Amniotic epithelial cell (primary cell): ENCODE data around the gene ANKAR.
"Not testable (repeated sequence)": the region's sequence is repeated elsewhere in the genome, so short reads cannot be mapped to it uniquely, and the experiment has no call there.

Source experiments
- DNase-seq: peaks from one replicate; pipeline ENCODE4 v3.0.0-alpha.2; 2010; ENCODE audit warnings: low read depth

ANKAR gene, protein sequence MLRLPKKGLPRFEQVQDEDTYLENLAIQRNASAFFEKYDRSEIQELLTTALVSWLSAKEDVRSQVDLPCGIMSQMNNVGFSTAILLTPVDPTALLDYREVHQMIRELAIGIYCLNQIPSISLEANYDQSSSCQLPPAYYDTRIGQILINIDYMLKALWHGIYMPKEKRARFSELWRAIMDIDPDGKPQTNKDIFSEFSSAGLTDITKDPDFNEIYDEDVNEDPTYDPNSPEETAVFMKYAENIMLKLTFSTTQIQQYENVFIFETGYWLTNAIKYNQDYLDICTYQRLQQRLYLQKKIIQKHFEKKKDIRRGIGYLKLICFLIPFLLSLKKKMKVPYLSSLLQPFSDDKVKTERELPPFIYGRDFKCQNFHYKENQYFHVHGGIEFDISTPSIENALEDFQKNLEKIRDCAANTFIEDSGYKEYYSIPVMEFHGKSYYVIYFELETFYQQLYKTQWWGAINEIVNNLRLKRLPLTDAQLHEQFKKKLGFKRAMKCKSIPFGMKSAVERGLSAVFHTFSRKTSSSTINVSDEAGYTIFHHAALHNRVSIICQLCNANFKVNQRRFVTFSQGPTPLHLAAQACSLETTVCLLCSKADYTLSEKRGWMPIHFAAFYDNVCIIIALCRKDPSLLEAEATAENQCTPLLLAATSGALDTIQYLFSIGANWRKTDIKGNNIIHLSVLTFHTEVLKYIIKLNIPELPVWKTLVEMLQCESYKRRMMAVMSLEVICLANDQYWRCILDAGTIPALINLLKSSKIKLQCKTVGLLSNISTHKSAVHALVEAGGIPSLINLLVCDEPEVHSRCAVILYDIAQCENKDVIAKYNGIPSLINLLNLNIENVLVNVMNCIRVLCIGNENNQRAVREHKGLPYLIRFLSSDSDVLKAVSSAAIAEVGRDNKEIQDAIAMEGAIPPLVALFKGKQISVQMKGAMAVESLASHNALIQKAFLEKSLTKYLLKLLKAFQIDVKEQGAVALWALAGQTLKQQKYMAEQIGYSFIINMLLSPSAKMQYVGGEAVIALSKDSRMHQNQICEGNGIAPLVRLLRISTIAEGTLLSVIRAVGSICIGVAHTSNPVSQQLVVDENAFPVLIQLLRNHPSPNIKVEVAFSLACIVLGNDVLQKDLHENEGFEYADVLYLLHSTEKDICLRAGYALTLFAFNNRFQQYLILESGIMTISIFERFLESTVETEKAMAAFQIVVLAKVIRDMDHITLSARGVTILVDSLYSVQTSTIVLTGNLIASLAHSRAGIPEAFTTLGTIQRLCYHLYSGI (N-terminal part only)

DNA sequence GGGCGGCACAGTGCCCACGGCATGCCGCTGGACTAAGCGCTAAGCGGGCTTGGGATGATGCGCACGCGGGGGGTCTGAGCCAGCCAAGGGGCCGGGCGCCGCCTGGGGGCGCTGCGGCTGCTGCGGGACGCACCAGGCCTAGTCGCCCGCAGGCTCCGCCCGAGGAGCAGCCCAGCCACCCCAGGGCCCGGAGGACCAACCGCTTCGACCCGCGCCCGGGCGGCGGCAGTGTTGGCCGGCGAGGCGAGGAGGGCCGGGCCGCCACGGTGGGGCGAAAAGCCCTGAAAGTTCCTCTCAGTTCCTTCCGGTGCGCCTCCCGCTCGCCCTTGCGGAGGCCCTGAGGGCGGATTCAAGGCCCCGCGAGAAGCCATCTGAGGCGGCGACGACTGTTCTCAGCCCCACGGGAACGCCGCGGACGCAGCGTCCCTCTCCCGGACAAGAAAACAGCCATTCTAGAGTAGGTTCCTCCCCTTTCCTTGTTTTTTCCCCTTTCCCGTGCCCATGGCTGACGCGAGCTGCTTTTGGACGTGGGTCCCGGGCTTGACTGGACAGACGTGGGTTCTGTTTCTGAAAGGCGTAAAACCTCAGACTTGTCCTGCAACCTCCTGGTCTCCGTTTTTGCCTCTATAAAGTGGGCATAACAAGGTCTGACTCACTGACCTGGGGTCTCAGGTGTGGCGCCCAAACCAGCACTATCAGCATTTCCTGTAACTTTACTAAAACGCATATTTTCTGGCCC lies at the start of gene ANKAR:
Gene ANKAR, plus strand, starts transcription at position 297 of the 739 bp plus-strand sequence. CDS start 1,821 bp downstream, outside the sequence.
- peak; percentile 88 for DNase-seq

DNA sequence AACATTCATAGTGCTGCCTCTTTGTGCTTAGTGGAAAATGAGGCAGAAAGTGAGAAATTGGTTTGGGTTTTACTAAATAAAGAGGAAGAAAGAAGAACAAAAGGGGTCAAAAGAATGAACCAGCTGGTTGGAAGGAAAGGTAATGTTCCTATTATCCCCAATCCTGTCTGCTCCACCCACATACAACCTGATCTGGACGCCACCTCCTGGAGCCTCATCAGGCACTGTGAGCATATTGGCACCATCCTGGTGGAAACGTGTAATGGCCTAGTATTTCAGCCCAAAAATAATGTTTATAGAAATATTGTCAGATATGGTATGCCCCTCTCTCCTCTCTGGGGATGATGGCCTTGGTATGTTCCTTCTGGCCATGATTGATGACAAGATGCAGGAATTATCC lies 48.8 kb upstream of the ANKAR start:
- DNase-seq = no peak

DNA sequence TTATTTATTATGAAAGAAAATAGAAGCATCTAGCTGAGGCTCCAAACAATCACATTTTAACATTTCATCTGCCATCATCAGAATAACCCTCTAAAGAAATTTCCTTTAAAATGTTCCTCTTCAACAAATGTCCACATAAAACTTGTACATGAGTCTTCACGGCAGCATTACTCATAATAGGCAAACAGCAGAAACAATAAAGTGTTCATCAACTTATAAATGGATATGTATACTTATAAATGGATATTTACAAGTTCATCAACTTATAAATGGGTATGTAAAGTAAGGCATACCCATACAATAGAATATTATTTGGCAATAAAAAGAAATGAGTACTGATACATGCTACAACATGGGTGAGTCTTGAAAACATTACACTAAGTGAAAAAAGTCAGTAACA lies 46.7 kb upstream of the ANKAR start:
- no peak for DNase-seq

DNA sequence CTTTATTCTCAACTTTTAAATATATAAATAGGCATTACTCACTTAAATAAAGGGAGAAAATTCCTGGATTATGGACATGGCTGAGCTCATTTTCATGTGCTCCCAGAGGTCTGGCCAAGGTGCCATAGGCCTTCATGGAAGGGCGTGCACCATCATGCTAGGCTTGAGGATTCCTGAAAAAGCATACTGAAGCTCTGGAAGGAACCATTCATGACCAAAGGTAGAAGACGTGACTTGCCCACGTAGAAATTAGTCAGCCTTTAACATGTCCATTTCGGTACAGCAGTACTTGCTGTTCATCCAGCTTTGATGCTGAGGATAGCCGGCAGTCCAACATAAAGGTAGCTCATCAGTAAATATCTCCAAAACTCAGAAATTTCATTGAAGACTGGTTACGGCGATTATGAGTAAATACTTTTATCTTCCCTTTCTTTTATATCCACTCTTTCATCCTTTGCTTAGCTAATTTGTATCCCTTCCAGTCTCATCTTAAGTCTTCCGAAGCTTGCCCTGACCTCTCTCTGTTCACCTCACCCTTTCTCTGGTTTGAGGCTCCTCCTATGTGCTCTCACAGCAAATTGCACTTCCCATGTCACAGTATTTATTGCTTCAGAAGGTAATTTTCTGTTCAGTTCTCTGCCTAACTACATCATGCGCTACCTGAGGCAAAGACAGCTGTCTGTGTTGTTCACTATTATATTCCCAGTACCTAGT lies 45.5 kb upstream of the ANKAR start:
- DNase-seq = peak; percentile 59

DNA sequence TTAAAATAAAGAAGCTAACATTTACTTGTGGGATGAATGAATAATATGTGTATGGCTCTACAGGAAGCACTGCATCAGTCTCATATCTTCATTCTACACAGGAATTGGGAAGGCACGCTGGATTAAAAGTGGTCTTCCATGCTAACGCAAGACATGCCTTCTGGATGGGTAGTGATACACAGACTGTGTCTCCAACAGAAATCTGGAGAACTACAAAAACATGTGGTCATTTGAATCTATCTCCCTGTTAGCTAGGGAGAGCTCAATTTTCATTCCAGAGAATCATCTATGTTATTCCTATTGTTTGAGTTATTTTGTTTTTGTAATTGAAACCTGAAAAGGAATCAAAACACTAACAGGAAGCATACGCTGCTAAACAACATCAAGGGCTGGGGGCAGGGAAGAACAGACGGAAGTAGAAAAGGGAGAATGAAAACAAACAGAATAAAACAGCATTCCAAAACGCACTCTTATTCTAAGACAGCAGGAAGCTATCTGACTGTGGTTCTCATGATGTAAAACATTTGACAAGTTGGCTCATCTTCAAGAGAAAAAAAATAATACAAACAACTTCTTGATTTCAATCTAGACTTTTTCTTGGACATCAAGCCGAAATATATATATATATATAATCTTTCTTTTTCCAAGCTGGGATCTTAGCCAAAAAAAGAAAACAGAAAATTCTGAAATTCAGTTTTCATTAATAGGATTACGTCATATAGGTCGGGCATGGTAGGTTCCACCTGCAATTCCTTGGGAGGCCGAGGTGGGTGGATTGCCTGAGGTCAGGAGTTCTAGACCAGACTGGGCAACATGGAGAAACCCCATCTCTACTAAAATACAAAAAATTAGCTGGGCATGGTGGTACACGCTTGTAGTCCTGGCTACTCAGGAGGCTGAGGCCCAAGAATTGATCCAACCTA lies 44.7 kb upstream of the ANKAR start:
- peak; percentile 81 for DNase-seq

DNA sequence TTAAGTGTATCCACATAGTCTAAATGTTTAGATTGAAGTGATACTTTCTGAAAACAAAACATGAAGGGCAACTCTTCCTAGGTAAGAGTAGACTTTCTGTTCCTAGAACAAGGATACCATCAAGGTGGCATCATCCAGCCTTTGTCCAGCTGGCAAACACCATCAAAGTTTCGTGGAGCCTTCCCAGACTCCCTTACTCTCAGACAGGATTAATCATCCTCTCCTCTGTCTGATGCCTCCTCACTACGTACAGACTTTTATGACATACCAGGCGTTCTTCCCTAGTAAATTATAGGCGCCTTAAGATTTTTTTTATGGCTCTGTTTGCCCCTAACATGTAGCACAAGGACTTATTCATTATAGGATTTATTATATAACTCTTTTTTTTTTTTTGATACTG lies 42.6 kb upstream of the ANKAR start:
- peak; percentile 77 for DNase-seq

DNA sequence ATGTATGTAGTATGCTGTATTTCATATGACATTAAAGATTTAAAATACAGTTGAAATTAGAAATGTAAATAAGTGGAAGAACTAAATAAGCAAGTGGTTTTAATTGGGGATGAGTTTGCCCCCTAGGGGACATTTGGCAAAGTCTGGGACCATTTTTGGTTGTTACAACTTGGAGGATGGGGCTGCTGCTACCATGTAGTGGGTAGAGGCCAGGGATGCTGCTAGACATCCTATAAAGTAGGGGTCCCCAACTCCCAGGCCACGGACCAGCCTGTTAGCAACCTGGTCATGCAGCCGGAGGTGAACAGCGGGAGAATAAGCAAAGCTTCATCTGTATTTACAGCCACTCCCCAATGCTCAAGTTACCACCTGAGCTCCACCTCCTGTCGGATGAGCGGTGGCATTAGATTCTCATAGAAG lies 41.1 kb upstream of the ANKAR start:
- no peak for DNase-seq

DNA sequence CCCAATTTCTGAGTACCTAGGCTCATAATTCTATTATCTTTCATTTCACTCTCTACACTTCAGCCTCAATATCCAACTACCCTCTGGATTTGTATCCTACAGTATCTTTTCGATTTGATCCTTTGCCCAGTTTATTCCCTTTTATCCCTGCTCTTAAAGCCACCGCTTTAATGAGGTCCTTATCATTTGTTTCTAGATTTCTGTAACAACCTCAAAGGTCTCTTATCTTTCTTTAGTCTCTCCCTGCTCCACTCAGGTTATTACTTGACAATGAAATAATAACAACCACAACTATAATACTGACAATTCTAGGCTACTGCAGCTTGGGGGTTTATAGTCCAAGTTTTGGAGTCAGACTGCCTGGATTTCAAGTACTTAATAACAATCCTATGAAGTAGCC lies 39.1 kb upstream of the ANKAR start:
- DNase-seq = no peak

DNA sequence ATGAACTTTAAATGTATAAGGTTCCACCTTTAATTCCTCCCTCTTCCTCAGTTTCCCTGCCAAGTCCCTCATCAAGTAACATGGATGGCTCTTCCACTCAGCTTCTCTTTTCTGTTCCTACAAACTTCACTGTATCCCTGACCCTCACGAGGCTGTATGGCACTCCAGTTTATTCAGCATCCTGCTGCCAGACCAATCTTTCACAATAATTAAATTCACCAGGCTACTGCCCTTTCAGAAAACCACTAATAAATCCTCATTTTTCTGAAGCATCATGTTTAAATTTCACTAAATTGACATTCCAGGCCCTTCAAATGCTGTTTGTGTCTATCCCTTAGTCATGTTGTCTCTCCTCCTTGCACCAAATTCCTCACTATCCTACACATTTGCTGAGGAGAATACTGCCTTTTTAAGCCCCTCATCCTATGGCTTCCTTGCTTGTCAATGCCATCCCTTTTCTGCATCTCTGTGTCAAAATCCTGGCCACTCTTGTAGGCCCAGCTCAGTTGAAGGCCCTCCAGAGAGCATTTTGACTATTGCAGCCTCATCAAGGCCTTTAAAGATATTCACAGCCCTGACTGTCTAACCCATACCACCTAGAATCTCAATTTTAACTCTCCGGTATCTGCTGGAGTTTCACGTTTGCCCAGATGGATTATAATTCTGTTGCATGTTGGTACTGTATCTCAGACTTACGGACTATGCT lies 36.0 kb upstream of the ANKAR start:
- DNase-seq = no peak

DNA sequence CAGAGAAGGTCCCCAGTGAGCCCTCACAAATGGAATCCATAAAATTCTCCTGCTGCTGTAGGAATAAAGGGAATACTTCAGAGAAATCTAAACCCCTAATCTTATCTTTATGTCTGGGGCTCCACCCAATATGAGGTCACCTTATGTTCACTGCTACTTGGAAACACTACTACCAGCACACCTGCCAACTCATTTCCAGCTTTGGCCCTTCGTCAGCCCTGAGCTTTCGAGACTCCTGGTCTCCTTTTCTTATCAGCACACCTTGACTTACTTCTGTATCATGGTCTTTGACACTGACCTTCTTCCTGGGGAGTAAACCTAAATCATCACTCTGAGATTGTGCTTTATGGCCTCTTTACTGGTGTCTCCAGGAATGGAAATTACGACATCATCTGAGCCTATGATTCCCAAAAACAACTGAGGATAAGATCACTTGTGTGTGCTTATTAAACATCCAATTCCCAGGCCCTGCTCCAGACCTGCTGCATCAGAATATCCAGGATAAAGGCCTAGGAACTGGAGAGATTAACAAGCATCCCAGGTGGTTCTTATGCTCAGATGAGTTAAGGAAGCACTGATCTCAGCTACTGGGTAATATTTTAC lies 35.4 kb upstream of the ANKAR start:
- no peak for DNase-seq

DNA sequence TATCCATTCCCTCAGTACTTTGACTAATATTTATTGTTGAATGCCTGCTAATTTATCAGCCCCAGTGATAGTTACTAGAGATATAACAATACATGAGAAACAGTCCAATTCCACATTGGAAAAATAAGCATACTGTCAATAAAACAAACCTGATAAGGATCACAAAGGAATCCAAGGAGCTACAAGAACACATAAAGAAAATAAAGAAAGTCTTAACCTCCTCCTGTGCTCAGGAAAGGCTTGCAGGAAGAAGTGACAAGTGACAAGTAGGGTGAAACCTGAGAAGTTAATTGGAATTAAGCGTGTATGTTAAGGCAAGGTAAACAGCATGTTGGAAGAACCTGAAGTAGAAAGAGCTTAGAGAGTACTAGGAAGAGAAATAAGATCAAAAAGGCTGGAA lies 33.5 kb upstream of the ANKAR start:
- DNase-seq = no peak

DNA sequence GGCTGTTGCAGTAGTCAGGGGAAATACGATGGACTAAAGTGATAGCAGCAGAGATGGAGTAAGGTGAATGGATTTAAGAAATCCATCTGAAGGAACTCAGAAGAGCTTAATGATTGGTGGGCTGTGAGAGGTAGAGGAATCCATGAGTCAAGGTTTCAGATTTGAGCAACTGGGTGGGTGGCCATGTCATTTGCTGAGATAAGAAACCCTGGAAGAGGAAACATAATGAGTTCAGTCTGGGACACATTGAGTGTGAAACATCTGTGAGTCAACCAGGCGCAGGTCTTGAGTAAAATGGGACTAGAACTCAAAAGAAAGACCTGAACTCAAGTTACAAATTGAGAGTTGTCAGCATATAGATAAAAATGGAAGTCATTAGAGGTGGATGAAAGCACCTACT lies 32.9 kb upstream of the ANKAR start:
- peak; percentile 91 for DNase-seq

DNA sequence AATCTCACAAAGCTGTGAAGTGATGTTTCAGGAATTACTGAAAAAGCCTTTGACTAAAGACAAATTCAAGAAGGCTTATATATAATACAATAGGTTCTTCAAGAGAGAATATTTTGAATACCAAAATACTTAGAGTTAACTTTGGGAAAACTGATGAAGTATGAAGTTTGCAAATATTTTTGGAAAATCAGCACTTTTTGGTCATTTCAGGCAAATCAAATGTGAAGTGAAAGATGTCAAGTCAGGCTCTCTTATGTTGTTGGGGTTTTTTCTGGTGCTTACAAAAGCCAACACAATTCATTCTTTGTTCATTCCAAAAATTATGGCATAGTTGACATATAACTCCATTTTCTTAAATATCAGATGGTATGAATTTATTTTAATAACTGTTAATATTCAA lies 27.9 kb upstream of the ANKAR start:
- DNase-seq = no peak

DNA sequence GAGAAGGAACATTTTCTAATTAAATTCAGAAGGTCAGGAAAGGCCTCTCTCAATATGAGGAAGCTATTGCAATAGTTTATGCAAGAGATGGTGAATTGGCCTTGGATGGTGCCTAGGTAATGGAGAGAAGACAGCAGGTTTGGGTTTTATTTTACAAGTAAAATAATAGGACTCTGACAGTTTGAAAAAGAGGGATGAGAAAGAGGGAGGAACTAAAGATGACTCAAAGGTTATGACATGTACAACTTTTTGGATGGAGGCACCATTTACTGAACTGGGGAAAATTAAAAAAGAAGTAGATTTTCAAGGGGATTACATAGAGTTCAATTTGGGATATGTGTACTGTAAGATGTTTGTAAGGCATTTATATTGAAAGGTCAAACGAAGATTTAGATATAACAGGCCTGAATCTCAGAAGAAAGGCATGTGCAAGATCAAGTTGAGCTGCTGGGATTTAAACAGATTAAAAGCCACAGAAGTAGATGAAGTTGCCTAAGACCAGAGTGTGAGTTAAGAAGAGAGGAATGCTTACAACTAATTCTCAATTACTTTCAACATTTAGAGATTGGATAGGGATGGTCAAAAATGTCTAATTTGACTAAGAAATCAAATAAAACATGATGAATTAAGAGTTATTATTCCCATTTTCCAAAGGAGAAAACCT lies 25.5 kb upstream of the ANKAR start:
- peak; percentile 98 for DNase-seq

DNA sequence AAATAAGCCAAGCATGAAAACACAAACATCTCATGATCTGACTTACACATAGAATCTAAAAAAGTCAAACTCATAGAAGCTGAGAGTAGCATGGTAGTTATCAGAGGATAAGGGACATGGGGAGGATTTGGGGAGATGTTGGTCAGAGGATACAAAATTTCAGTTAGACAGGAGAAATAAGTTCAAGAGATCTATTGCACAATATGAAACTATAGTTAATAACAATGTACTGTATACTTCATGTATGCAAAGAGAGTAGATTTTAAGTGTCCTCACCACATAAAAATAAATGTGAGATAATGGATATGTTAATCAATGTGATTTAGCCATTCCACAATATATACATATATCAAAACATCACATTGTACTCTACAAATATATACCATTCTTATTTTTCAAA lies 23.2 kb upstream of the ANKAR start:
- no peak for DNase-seq

DNA sequence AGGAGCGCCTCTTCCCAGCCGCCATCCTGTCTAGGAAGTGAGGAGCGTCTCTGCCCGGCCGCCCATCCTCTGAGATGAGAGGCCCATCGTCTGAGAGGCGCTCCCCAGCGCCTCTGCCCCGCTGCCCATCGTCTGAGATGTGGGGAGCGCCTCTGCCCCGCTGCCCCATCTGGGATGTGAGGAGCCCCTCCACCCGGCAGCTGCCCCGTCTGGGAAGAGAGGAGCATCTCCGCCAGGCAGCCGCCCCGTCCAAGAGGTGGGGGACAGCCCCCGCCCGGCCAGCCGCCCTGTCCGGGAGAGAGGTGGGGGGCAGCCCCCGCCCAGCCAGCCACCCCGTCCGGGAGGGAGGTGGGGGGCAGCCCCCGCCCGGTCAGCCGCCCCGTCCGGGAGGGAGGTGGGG lies 21.0 kb upstream of the ANKAR start:
- not testable (repeated sequence) for DNase-seq

DNA sequence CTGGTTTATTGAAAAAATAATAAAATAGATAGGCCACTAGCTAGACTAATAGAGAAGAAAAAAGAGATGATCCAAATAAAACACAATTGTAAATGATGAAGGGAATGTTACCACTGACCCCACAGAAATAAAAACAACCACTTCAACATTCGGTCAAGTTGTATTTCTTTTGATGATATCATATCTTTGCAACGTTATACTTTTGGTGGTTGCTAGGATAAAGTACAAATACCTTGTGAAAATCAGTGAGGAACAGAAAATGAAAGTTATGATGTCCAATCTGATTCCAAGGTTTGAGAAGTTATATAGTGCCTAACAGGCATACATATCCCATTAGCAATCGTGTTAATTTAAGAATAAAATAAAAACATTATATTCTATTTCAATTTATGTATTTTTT lies 19.8 kb upstream of the ANKAR start:
- DNase-seq = peak; percentile 70

DNA sequence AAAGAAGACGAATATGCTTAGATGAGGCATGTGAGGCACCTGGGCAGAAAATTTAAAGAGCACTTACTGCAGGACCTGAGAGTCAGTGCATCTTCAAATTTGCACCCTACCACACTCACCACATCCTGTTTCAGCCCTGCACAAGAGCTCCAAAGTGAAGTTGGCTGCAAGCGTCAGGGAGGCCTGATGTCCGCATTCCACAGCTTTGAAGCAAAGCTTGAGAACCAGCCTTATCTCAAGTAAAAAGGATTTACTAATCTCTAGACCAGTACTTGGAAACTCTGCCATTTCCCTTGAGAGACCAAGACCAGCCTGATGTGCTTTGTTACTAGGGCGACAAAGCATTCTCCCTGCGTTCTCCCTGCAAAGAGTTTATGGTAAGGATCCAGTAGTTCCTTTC lies 16.6 kb upstream of the ANKAR start:
- DNase-seq = peak; percentile 99
